Measurements from ENCODE around the gene DEAF1.

DEAF1 gene

GRCh38 chr11:615504-616319, 79.3 kb downstream of the DEAF1 start, which contains the start of gene IRF7:
Gene IRF7, minus strand, starts transcription at chr11:615950. Its CDS starts 586 bp downstream, at chr11:615364.
- no peak within 1 kb of the TSS for H3K9ac ChIP-seq
- H3K4me2 ChIP-seq (ENCODE audit: low read length): peak within 1 kb of the TSS; percentile 93
- no peaks in the 10 kb centered on the region for H3K9me3 ChIP-seq (ENCODE audit: control insufficient read depth, low read length)
- no peaks in the 10 kb centered on the region for H3K79me2 ChIP-seq
- H3K27me3 ChIP-seq (ENCODE audit: control insufficient read depth, insufficient read depth, low read length): no peaks in the 10 kb centered on the region
- no peak within 1 kb of the TSS for H2AFZ ChIP-seq
- TF ChIP-seq, protein P1, sequence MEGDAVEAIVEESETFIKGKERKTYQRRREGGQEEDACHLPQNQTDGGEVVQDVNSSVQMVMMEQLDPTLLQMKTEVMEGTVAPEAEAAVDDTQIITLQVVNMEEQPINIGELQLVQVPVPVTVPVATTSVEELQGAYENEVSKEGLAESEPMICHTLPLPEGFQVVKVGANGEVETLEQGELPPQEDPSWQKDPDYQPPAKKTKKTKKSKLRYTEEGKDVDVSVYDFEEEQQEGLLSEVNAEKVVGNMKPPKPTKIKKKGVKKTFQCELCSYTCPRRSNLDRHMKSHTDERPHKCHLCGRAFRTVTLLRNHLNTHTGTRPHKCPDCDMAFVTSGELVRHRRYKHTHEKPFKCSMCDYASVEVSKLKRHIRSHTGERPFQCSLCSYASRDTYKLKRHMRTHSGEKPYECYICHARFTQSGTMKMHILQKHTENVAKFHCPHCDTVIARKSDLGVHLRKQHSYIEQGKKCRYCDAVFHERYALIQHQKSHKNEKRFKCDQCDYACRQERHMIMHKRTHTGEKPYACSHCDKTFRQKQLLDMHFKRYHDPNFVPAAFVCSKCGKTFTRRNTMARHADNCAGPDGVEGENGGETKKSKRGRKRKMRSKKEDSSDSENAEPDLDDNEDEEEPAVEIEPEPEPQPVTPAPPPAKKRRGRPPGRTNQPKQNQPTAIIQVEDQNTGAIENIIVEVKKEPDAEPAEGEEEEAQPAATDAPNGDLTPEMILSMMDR (IDR thresholded peaks at IDR 0.05): no peak
- H3K27ac ChIP-seq: peak within 1 kb of the TSS; percentile 85
- H3K36me3 ChIP-seq (ENCODE audit: control insufficient read depth, insufficient read depth, low read length): no peaks in the 10 kb centered on the region
- peak within 1 kb of the TSS; percentile 78 for H3K4me3 ChIP-seq (ENCODE audit: low read depth, low read length)
- H3K4me1 ChIP-seq: no peaks in the 10 kb centered on the region

DNA sequence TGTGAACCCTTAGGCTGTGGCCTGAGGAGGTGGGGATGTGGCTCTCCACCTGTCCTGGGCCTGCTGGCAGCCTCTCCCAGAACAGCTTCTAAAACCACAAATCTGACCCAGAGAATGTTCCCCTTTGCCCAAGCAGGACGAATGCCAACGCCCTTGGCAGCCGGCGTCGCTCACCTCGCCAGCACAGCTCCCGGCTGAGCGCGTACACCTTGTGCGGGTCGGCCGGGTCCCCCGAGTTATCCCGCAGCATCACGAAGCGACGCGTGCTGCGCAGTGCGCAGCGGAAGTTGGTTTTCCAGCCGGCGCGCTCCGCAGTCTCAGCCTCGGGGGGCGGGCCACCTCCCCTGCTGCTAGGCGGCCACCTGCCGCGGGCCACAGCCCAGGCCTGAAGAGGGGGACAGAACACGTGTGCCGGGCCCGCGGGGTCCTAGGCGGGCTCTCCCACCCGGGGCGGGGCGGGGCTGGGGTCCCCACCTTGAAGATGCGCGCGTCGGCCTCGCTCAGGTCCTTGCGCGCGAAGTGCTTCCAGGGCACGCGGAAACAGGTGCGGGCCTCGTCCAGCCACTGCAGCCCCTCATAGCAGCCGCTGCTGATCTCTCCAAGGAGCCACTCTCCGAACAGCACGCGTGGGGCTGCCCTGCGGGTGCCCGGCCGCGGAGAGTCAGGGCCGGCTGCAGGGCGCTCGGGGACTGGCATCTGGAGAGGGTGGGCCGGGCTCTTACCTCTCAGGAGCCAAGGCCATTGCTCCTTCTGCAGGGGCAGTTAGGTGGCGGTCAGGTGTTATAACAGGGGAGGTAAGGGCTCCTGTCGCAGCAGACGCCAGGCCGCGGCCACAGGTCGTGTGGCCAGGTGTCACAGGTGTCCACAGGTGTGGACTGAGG, 80.2 kb downstream of the DEAF1 start:
- Histone ChIP-seq H3K4me1 (no peaks in the 10 kb centered on the region), H3K36me3 (ENCODE audit: control insufficient read depth, insufficient read depth, low read length) (no peaks in the 10 kb centered on the region), H3K27me3 (ENCODE audit: control insufficient read depth, insufficient read depth, low read length) (no peaks in the 10 kb centered on the region), H3K27ac (peak overlapping the region; percentile 85), H3K4me3 (ENCODE audit: low read depth, low read length) (peak overlapping the region; percentile 78), H3K9ac (no peak overlapping the region), H3K4me2 (ENCODE audit: low read length) (peak overlapping the region; percentile 93), H3K79me2 (no peaks in the 10 kb centered on the region), H3K9me3 (ENCODE audit: control insufficient read depth, low read length) (no peaks in the 10 kb centered on the region), H2AFZ (no peak overlapping the region)
- TF ChIP-seq, protein P1 (IDR thresholded peaks at IDR 0.05): no peak

DNA sequence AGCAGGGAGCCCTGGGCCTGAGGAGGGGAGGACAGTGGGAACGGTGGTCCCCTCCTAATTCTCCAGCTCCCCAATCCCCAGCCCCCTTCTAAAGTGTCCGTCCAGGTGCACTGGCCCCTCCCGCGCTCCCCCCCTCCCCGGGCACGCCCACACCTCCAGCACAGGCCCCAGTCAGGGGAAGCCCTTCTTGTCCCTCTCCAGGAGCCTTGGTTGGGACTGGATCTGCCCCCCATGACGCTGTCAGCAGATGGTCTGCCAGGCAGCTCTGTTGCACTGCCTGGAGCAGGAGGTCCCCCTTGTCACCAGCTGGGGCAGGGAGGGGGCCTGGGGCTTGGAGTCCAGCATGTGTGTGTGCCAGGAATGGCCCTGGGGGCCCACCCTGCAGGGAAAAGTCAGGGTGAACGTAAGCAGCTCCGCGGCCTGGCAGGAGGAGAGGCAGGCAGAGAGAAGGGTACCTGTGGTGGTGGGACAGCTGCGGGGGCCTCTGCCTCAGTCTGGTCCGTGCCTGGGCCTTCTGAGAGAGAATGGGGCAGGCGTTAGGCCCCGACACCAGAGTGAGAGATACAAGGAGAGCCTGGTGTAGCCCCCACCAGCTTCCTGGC, 80.9 kb downstream of the DEAF1 start:
- Histone ChIP-seq H3K36me3 (ENCODE audit: control insufficient read depth, insufficient read depth, low read length) (no peaks in the 10 kb centered on the region), H3K9ac (no peak overlapping the region), H3K4me1 (no peaks in the 10 kb centered on the region), H2AFZ (no peak overlapping the region), H3K4me3 (ENCODE audit: low read depth, low read length) (peak overlapping the region; percentile 78), H3K4me2 (ENCODE audit: low read length) (peak overlapping the region; percentile 93), H3K27ac (peak overlapping the region; percentile 85), H3K27me3 (ENCODE audit: control insufficient read depth, insufficient read depth, low read length) (no peaks in the 10 kb centered on the region), H3K9me3 (ENCODE audit: control insufficient read depth, low read length) (no peaks in the 10 kb centered on the region), H3K79me2 (no peaks in the 10 kb centered on the region)
- TF ChIP-seq, protein P1 (IDR thresholded peaks at IDR 0.05): no peak

- H3K27ac ChIP-seq: no peak overlapping the region
- TF ChIP-seq, protein P1 (IDR thresholded peaks at IDR 0.05): no peak
- no peaks in the 10 kb centered on the region for H3K27me3 ChIP-seq (ENCODE audit: control insufficient read depth, insufficient read depth, low read length)
- H3K4me1 ChIP-seq: no peaks in the 10 kb centered on the region
- no peak overlapping the region for H2AFZ ChIP-seq
- H3K9me3 ChIP-seq (ENCODE audit: control insufficient read depth, low read length): no peaks in the 10 kb centered on the region
- no peaks in the 10 kb centered on the region for H3K79me2 ChIP-seq
- no peak overlapping the region for H3K4me2 ChIP-seq (ENCODE audit: low read length)
- H3K9ac ChIP-seq: no peak overlapping the region
- no peaks in the 10 kb centered on the region for H3K36me3 ChIP-seq (ENCODE audit: control insufficient read depth, insufficient read depth, low read length)
- H3K4me3 ChIP-seq (ENCODE audit: low read depth, low read length): no peak overlapping the region
These were observed 81.6 kb downstream of the DEAF1 start for GRCh38 chr11:613369-613968.

All from parathyroid adenoma (tissue), 2 donors.